PC-9 (cell line): ENCODE measurements around the gene CCN6. TPM values are rescaled to one million over a fixed set of nuclear protein-coding genes. Genes with fewer than 3 reads are reported as not detected.
A peak's percentile ranks its signal among the peaks of the same experiment; 100 is the strongest.

Experiments used
- BruUV-seq: library from RNA; stranded (reverse); fragments of 400-500 nt; replicated peaks from 2 replicates; lab custom pipeline; 2021; lab: Mats Ljungman, UMichigan
- CTCF ChIA-PET: fragments of 300-600 bp; sonication (Branson Sonifier 250); formaldehyde crosslinking; loops from one replicate; lab custom pipeline; 2022; ENCODE audit warnings: antibody characterized with exemption; lab: Charles Lee
- POLR2A ChIA-PET: fragments of 300-600 bp; sonication (Branson Sonifier 250); formaldehyde crosslinking; loops from one replicate; lab custom pipeline; 2022; ENCODE audit warnings: antibody characterized with exemption; ENCODE audit not compliant: unreplicated experiment; lab: Charles Lee
- DNase-seq, 2 experiments: peaks; one replicate each; pipeline versions ENCODE4 v3.0.0 to v3.0.0-alpha.2; 2015 to 2022; ENCODE audit warnings: mixed read lengths in 1 of 2
- H2AFZ ChIP-seq: fragments of 200-600 bp; sonication (generic); 2 replicates; pipeline ENCODE4 v1.8.1; 2017; ENCODE audit warnings: antibody characterized with exemption
- H3F3A ChIP-seq: fragments of 200-600 bp; sonication (generic); 2 replicates; pipeline ENCODE4 v1.8.1; 2017; ENCODE audit warnings: antibody characterized with exemption, mild to moderate bottlenecking, low read depth; ENCODE audit not compliant: insufficient read depth
- H3K27ac ChIP-seq: fragments of 200-600 bp; sonication (generic); 2 replicates; pipeline ENCODE4 v1.6.1; 2016; ENCODE audit warnings: mixed run types
- H3K27me3 ChIP-seq: fragments of 200-600 bp; sonication (generic); 2 replicates; pipeline ENCODE4 v1.6.1; 2016; ENCODE audit warnings: low read depth, mixed run types; ENCODE audit not compliant: insufficient read depth
- H3K36me3 ChIP-seq: fragments of 200-600 bp; sonication (generic); 2 replicates; pipeline ENCODE4 v1.6.1; 2016; ENCODE audit warnings: low read depth, mixed run types
- H3K4me1 ChIP-seq: fragments of 200-600 bp; sonication (generic); replicated peaks from 2 replicates; pipeline ENCODE4 v1.6.1; 2016; ENCODE audit warnings: mixed run types; ENCODE audit not compliant: insufficient read depth
- H3K4me2 ChIP-seq: fragments of 200-600 bp; sonication (generic); 2 replicates; pipeline ENCODE4 v1.6.1; 2017; ENCODE audit warnings: mixed run types
- H3K4me3 ChIP-seq: fragments of 200-600 bp; sonication (generic); 2 replicates; pipeline ENCODE4 v1.6.1; 2016; ENCODE audit warnings: mixed run types
- H3K79me2 ChIP-seq: fragments of 200-600 bp; sonication (generic); 2 replicates; pipeline ENCODE4 v1.6.1; 2017; ENCODE audit warnings: low read depth, mixed run types
- H3K9me2 ChIP-seq: fragments of 200-600 bp; sonication (generic); 2 replicates; pipeline ENCODE4 v1.8.1; 2017; ENCODE audit warnings: mild to moderate bottlenecking; ENCODE audit not compliant: insufficient read depth
- H3K9me3 ChIP-seq: fragments of 200-600 bp; sonication (generic); 2 replicates; pipeline ENCODE4 v1.8.1; 2016; ENCODE audit warnings: low read depth; ENCODE audit not compliant: insufficient read depth
- H4K20me1 ChIP-seq: fragments of 200-600 bp; sonication (generic); 2 replicates; pipeline ENCODE4 v1.8.1; 2017; ENCODE audit not compliant: insufficient read depth
- CTCF ChIP-seq: fragments of 200-600 bp; sonication (generic); conservative IDR thresholded peaks from 2 replicates; pipeline ENCODE4 v1.6.1; 2017; ENCODE audit warnings: mixed run types, antibody characterized with exemption, mild to moderate bottlenecking, moderate library complexity
- EZH2 ChIP-seq: fragments of 200-600 bp; sonication (generic); IDR thresholded peaks from 2 replicates; pipeline ENCODE4 v1.8.0; 2017; ENCODE audit warnings: antibody characterized with exemption, low read depth
- intact Hi-C: fragments of 100-400 bp; cut with micrococcal nuclease; formaldehyde crosslinking; loops from one replicate; pipeline ENCODE4 v1.10.0; 2022; ENCODE audit not compliant: unreplicated experiment
- total RNA-seq: library from RNA; stranded (reverse); gene quantifications from 2 replicates; pipeline ENCODE4 v1.2.3, GENCODE V29; 2021

The CCN6 gene
- total RNA-seq, 1 experiment from 2014 or later: not detected

GRCh38 chr6:112038756-112039430 is 15.0 kb upstream of the CCN6 start:
- no peak overlapping the region for H2AFZ ChIP-seq

DNA sequence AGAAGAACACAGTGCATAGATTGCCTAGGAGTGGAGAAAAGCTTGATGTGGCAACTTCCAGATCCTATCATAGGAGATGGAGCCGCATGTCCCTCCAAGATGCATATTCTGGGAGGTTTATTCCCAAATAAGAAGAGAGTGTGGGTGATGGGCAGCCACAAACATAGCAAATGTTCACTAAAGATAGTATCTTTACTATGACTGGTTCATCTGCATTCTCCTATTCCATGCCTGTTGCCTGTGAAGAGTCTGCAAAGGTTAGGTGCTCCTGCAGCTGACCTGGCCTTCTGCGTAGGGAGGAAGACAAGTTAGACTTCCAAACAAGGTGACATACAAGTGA is 14.5 kb upstream of the CCN6 start:
- intact Hi-C loops: no loop called here
- H3K4me2 ChIP-seq: no peak overlapping the region
- 0 out of 2 replicates have a peak, but pooled peaks cover 4% of the 10 kb centered on the region for H3K4me1 ChIP-seq
- no peaks in the 10 kb centered on the region for H3K9me2 ChIP-seq
- no peaks in the 10 kb centered on the region for H3K79me2 ChIP-seq
- no peaks in the 10 kb centered on the region for H4K20me1 ChIP-seq
- no peaks in the 10 kb centered on the region; the same call in 1 of the 2 replicates for H3F3A ChIP-seq
- ChIA-PET POLR2A (no interaction called here), CTCF (interaction anchor here (0.5 kb wide), 1 partner anchor 371 kb away, joined by 6 read pairs; no protein-coding TSS in a partner anchor)
- no peak overlapping the region for H2AFZ ChIP-seq
- H3K27ac ChIP-seq: no peak overlapping the region
- TF ChIP-seq CTCF (no peak), EZH2 (no peak)
- DNase-seq: no peak
- H3K27me3 ChIP-seq: no peaks in the 10 kb centered on the region
- no TSS peak for BruUV-seq
- H3K9me3 ChIP-seq: no peaks in the 10 kb centered on the region
- no peak overlapping the region for H3K4me3 ChIP-seq
- H3K36me3 ChIP-seq: no peaks in the 10 kb centered on the region

More at GRCh38 chr6:112038756-112039430, 15.0 kb upstream of the CCN6 start:
- Histone ChIP-seq H3K4me1 (0 out of 2 replicates have a peak, but pooled peaks cover 4% of the 10 kb centered on the region), H3K27ac (no peak overlapping the region), H4K20me1 (no peaks in the 10 kb centered on the region), H3K79me2 (no peaks in the 10 kb centered on the region), H3F3A (no peaks in the 10 kb centered on the region; the same call in 1 of the 2 replicates), H3K27me3 (no peaks in the 10 kb centered on the region), H3K36me3 (no peaks in the 10 kb centered on the region), H3K9me2 (no peaks in the 10 kb centered on the region), H3K9me3 (no peaks in the 10 kb centered on the region), H3K4me2 (no peak overlapping the region), H3K4me3 (no peak overlapping the region)
- no TSS peak for BruUV-seq
- CTCF ChIA-PET: no interaction called here
- TF ChIP-seq CTCF (no peak), EZH2 (no peak)
- POLR2A ChIA-PET: interaction anchor here (0.6 kb wide), 1 partner anchor 305 kb away, joined by 8 read pairs; no protein-coding TSS in a partner anchor
- peak; percentile 21 to 37 for DNase-seq
- intact Hi-C loops: no loop called here

- H3K79me2 ChIP-seq: no peaks in the 10 kb centered on the region
- H3K36me3 ChIP-seq: no peaks in the 10 kb centered on the region
- intact Hi-C loops: loop anchor here (10.0 kb wide), 1 partner anchor 556 kb away; the partner anchor contains the start of gene REV3L
- H3K27ac ChIP-seq: no peak overlapping the region
- no peak for TF ChIP-seq CTCF
- no peak for TF ChIP-seq EZH2
- BruUV-seq: no TSS peak
- no peaks in the 10 kb centered on the region for H3K27me3 ChIP-seq
- H3K4me3 ChIP-seq: no peak overlapping the region
- no peaks in the 10 kb centered on the region for H3K9me2 ChIP-seq
- no peak for DNase-seq
- no peak overlapping the region for H2AFZ ChIP-seq
- H4K20me1 ChIP-seq: no peaks in the 10 kb centered on the region
- H3F3A ChIP-seq: no peaks in the 10 kb centered on the region; the same call in 1 of the 2 replicates
- no peaks in the 10 kb centered on the region for H3K9me3 ChIP-seq
- H3K4me2 ChIP-seq: no peak overlapping the region
- H3K4me1 ChIP-seq: 0 out of 2 replicates have a peak, but pooled peaks cover 4% of the 10 kb centered on the region
- POLR2A ChIA-PET: no interaction called here
- CTCF ChIA-PET: interaction anchor here (1.0 to 1.5 kb wide), 2 partner anchors 329 to 331 kb away, joined by 3 read pairs; no protein-coding TSS in a partner anchor
These were observed 12.9 kb upstream of the CCN6 start for GRCh38 chr6:112040956-112041355.
